GM12878 (cell line): Measurements from ENCODE around the gene EPOP. TPM values are rescaled to one million over a fixed set of nuclear protein-coding genes. Genes with fewer than 3 reads are reported as not detected.

Experiments used
- ATAC-seq: fragments of 200-7000 bp; cut with Tn5 transposase; 3 replicates; pipeline ENCODE4 v1.9.1; 2020; ENCODE audit warnings: mild to moderate bottlenecking, moderate library complexity
- Bru-seq: library from RNA; stranded (reverse); fragments of 400-500 nt; gene quantifications from one replicate; lab custom pipeline; 2021; lab: Mats Ljungman, UMichigan
- BruChase-seq, 2 experiments: library from RNA; stranded (reverse); fragments of 400-500 nt; gene quantifications; one replicate each; lab custom pipeline; 2021; lab: Mats Ljungman, UMichigan
- BruUV-seq: library from RNA; stranded (reverse); fragments of 400-500 nt; replicated peaks from 2 replicates; lab custom pipeline; 2021; lab: Mats Ljungman, UMichigan
- CTCF ChIA-PET: fragments of 300-600 bp; sonication (Branson Sonifier 250); formaldehyde crosslinking; extraction: SDS; loops from one replicate; lab custom pipeline; 2021; ENCODE audit warnings: inconsistent platforms; lab: Yijun Ruan, JAX
- POLR2A ChIA-PET: fragments of 350-600 bp; formaldehyde crosslinking; extraction: SDS; loops from one replicate; lab custom pipeline; 2021; ENCODE audit warnings: inconsistent platforms; lab: Charles Lee
- RAD21 ChIA-PET: fragments of 300-600 bp; sonication (Branson Sonifier 250); formaldehyde crosslinking; loops from one replicate; lab custom pipeline; 2023; ENCODE audit warnings: antibody characterized with exemption; ENCODE audit not compliant: unreplicated experiment; lab: Charles Lee
- SMC1A ChIA-PET: fragments of 300-600 bp; sonication (Branson Sonifier 250); formaldehyde crosslinking; loops from one replicate; lab custom pipeline; 2023; ENCODE audit not compliant: unreplicated experiment, uncharacterized antibody; lab: Charles Lee
- DNase-seq: peaks from one replicate; pipeline ENCODE4 v3.0.0-alpha.2; 2011; ENCODE audit warnings: low read depth, low spot score
- FAIRE-seq: peaks from 3 replicates; lab custom pipeline; 2011; peaks lifted over from hg19 to GRCh38; lab: Jason Lieb, UNC
- H2AFZ ChIP-seq: 2 replicates; pipeline ENCODE4 v1.6.0; 2011; ENCODE audit warnings: low read depth, low read length, control low read depth; ENCODE audit not compliant: control insufficient read depth
- H3K27ac ChIP-seq: 2 replicates; pipeline ENCODE4 v1.5.1; 2011; ENCODE audit warnings: control low read depth; ENCODE audit not compliant: control insufficient read depth, insufficient read depth
- H3K27me3 ChIP-seq, 2 experiments: replicated peaks in 1 of 2; 2 replicates each; pipeline versions ENCODE4 v1.6.0 to v1.6.1; 2011; ENCODE audit warnings: low read length in 1 of 2; ENCODE audit not compliant: control insufficient read depth in 2 of 2, insufficient read depth in 2 of 2
- H3K36me3 ChIP-seq, 2 experiments: 2 replicates each; pipeline ENCODE4 v1.5.1; 2011; ENCODE audit warnings: low read length in 1 of 2; ENCODE audit not compliant: control insufficient read depth in 2 of 2, insufficient read depth in 2 of 2
- H3K4me1 ChIP-seq: 2 replicates; pipeline ENCODE4 v1.6.1; 2011; ENCODE audit warnings: mild to moderate bottlenecking, low read length, moderate library complexity, mixed read lengths; ENCODE audit not compliant: control insufficient read depth, insufficient read depth
- H3K4me2 ChIP-seq: 2 replicates; pipeline ENCODE4 v1.6.0; 2011; ENCODE audit warnings: control low read depth; ENCODE audit not compliant: control insufficient read depth, insufficient read depth
- H3K4me3 ChIP-seq: fragments of 200-600 bp; sonication (generic); 2 replicates; pipeline ENCODE4 v1.5.1; 2016
- H3K79me2 ChIP-seq: 2 replicates; pipeline ENCODE4 v1.6.0; 2011; ENCODE audit warnings: low read length; ENCODE audit not compliant: control insufficient read depth, insufficient read depth
- H3K9ac ChIP-seq: 2 replicates; pipeline ENCODE4 v1.8.0; 2011; ENCODE audit warnings: low read length, control low read depth, mixed read lengths; ENCODE audit not compliant: control insufficient read depth, insufficient read depth
- H3K9me3 ChIP-seq: replicated peaks from 3 replicates; pipeline ENCODE4 v1.5.1; 2011; ENCODE audit warnings: mild to moderate bottlenecking, low read length; ENCODE audit not compliant: control insufficient read depth, insufficient read depth
- H4K20me1 ChIP-seq: 2 replicates; pipeline ENCODE4 v1.6.0; 2011; ENCODE audit not compliant: control insufficient read depth, insufficient read depth
- BHLHE40 ChIP-seq, 2 experiments: fragments of 450-650 bp in 1 of 2; IDR thresholded peaks; 2 replicates each; pipeline ENCODE4 v1.6.1; 2011 to 2017; ENCODE audit warnings: low read depth in 2 of 2, borderline replicate concordance in 1 of 2, improper control_type of control experiment in 1 of 2, low read length in 1 of 2, mild to moderate bottlenecking in 1 of 2
- ETV6 ChIP-seq, 2 experiments: fragments of 450-650 bp in 1 of 2; IDR thresholded peaks in 1 of 2; conservative IDR thresholded peaks in 1 of 2; 2 replicates each; pipeline ENCODE4 v1.6.1; 2014; ENCODE audit warnings: antibody characterized with exemption in 1 of 2, borderline replicate concordance in 1 of 2, low read depth in 1 of 2, mild to moderate bottlenecking in 1 of 2, moderate library complexity in 1 of 2
- MAX ChIP-seq: IDR thresholded peaks from 2 replicates; pipeline ENCODE4 v1.6.1; 2012; ENCODE audit warnings: low read depth, low read length, improper control_type of control experiment
- MXI1 ChIP-seq: fragments of 150-350 bp; IDR thresholded peaks from 2 replicates; pipeline ENCODE4 v1.6.1; 2011; ENCODE audit warnings: low read depth, mild to moderate bottlenecking, inconsistent platforms, low read length, improper control_type of control experiment
- NR2F1 ChIP-seq: fragments of 450-650 bp; conservative IDR thresholded peaks from 2 replicates; pipeline ENCODE4 v1.6.1; 2017; ENCODE audit warnings: mild to moderate bottlenecking
- NRF1 ChIP-seq: conservative IDR thresholded peaks from 2 replicates; pipeline ENCODE4 v1.6.1; 2011; ENCODE audit warnings: mild to moderate bottlenecking, low read depth, low read length, improper control_type of control experiment
- PKNOX1 ChIP-seq: fragments of 450-650 bp; IDR thresholded peaks from 2 replicates; pipeline ENCODE4 v1.6.1; 2016; ENCODE audit warnings: mild to moderate bottlenecking
- SMAD5 ChIP-seq: IDR thresholded peaks from 2 replicates; pipeline ENCODE4 v1.6.1; 2016; ENCODE audit warnings: antibody characterized with exemption, low read depth
- TCF7 ChIP-seq: IDR thresholded peaks from 2 replicates; pipeline ENCODE4 v1.6.1; 2014; ENCODE audit warnings: antibody characterized with exemption, borderline replicate concordance
- ZNF24 ChIP-seq: fragments of 450-650 bp; IDR thresholded peaks from 2 replicates; pipeline ENCODE4 v1.6.1; 2017; ENCODE audit warnings: antibody characterized with exemption, mild to moderate bottlenecking
- WGBS: methylation state at CpG from one replicate; pipeline ENCODE4 v1.1.6; 2016; ENCODE audit warnings: low lambda C conversion rate; ENCODE audit not compliant: insufficient replicate concordance, insufficient coverage; ENCODE audit errors: missing lambda C conversion rate; 5-methylcytosine and 5-hydroxymethylcytosine counted together
- in situ Hi-C: fragments of 300-500 bp; cut with MboI; formaldehyde crosslinking; loops from 9 replicates; pipeline ENCODE4 v1.14.3; 2018; ENCODE audit warnings: mixed read lengths
- intact Hi-C: fragments of 100-400 bp; cut with micrococcal nuclease; formaldehyde crosslinking; loops from one replicate; pipeline ENCODE4 v1.14.2; 2022; ENCODE audit not compliant: unreplicated experiment
- long read RNA-seq, 2 experiments: library from polyadenylated mRNA; unstranded; transcript quantifications; one replicate each; pipeline ENCODE4 v2.0.0, GENCODE V29; 2019 to 2020
- polyA minus RNA-seq, 3 experiments: library from RNA; depleted of rRNA, polyadenylated mRNA; stranded (reverse); fragments of >200 nt; gene quantifications; 2 replicates each; pipeline ENCODE4 v1.2.3, GENCODE V29; 2011
- polyA plus RNA-seq, 11 experiments: library from polyadenylated mRNA; depleted of rRNA in 4 of 11; unstranded in 6 of 11; stranded (reverse) in 5 of 11; fragments of >200 nt; fragmentation: Nextera tagmentation in 4 of 11; fragmentation: Illumina TruSeq in 1 of 11; extraction: Ambion mirVana in 4 of 11; extraction: Trizol in 1 of 11; gene quantifications; 1 replicate in 1 of 11; 2 replicates in 10 of 11; pipeline versions ENCODE4 v1.2.1 to v1.2.3, GENCODE V29; 2011 to 2016; ENCODE audit warnings: inconsistent platforms in 2 of 11, missing spikeins in 2 of 11, low read depth in 1 of 11
- total RNA-seq, 4 experiments: library from RNA; depleted of rRNA in 3 of 4; stranded (reverse); fragments of >200 nt in 3 of 4; fragmentation: Illumina TruSeq in 1 of 4; extraction: Trizol in 1 of 4; gene quantifications; 2 replicates each; pipeline versions ENCODE4 v1.2.1 to v1.2.3, GENCODE V29; 2013 to 2021

The EPOP gene
- total RNA-seq (2013; cell fraction: nucleolus; rRNA removed): 2.3 and 2.9 TPM in 2 replicates
- total RNA-seq (2014; rRNA removed) (4.8 and 5.0 TPM in 2 replicates), total RNA-seq (2014; rRNA removed; fragmentation: Illumina TruSeq; extraction: Trizol) (3.3 and 3.6 TPM in 2 replicates), total RNA-seq (2021) (9.0 and 9.7 TPM in 2 replicates), polyA plus RNA-seq (2011; rRNA removed) (7.7 and 8.2 TPM in 2 replicates), polyA plus RNA-seq (2014; fragmentation: Illumina TruSeq; extraction: Trizol) (3.9 and 4.0 TPM in 2 replicates), polyA plus RNA-seq (2014; fragmentation: Nextera tagmentation; extraction: Ambion mirVana) (1 to 10 TPM in 1 of 2 experiments, under 1 TPM in 1; 0.53 to 1.4 TPM), polyA plus RNA-seq (2014; rRNA removed) (5.9 and 6.3 TPM in 2 replicates), polyA plus RNA-seq (2016; fragmentation: Nextera tagmentation; extraction: Ambion mirVana) (1 to 10 TPM; 1.6 to 2.2 TPM), polyA minus RNA-seq (2011; rRNA and poly(A)+ RNA removed) (5.6 and 8.5 TPM in 2 replicates), Bru-seq, nascent RNA (percentile 51 among the genes with signal in this experiment), BruChase-seq, experiment 1, labeled RNA remaining after a 6-hour chase (percentile 64 among the genes with signal in this experiment), BruChase-seq, experiment 2, labeled RNA remaining after a 2-hour chase (percentile 74 among the genes with signal in this experiment)
- 1.6 TPM for polyA plus RNA-seq (2011; ENCODE audit: low read depth)
- 8.4 and 11.0 TPM in 2 replicates for polyA plus RNA-seq (2011; cell fraction: cytosol; rRNA removed)
- 6.4 and 8.4 TPM in 2 replicates for polyA plus RNA-seq (2011; cell fraction: nucleus; rRNA removed)
- 5.3 and 5.8 TPM in 2 replicates for polyA plus RNA-seq (2012)
- 5.2 and 7.2 TPM in 2 replicates for polyA minus RNA-seq (2011; cell fraction: cytosol; rRNA and poly(A)+ RNA removed)
- 3.0 and 4.8 TPM in 2 replicates for polyA minus RNA-seq (2011; cell fraction: nucleus; rRNA and poly(A)+ RNA removed)
- long read RNA-seq, experiment 1, partial matches to known transcripts: 0 of 2 reads
- long read RNA-seq, experiment 1, other reads (novel, unspliced or antisense): 0 of 2 reads
- long read RNA-seq, experiment 2, partial matches to known transcripts: 0 of 3 reads
- long read RNA-seq, experiment 2, other reads (novel, unspliced or antisense): 0 of 3 reads

DNA sequence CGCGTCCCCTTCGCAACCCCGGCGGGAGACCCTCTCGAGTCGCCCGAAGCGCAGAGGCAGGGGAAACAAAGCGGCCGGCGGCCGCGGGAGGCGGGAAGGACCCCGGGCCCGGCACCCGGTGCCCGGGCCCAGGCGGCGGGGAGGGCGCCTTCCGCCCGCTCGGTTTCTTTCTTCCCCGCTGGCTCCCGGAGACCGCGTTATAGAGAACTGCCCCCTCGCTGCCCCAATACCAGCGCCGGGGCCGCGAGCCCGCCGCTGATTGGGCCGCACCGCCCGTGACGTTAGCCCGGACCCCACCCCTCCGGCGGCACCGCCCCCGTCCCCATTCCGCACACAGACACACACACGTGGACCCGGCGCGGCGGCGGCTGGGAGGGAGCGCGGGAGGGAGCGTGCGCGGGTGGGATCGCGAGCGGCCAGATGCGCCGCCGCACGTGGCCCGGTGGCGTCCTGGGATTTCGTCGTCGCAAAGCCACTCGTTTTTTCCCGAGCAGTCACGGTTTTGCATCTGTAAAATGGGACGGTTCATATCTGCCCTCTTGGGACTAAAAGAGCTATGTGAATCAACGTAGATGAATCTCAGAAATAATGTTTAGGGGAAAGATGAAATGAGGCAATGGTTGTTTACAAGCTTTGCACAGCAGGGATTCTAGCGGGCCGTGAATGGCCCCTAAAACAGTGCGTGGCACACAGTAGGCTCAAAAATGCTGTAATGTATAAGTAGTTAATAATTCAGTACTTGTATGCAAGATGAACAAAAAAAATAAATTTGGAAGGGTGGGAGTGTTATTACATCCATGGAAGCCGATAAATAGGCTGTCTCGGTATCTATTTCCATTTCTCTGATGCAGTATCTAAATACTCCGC is at the start of gene EPOP:
TSS of gene EPOP (minus strand) at position 209 of the 867 bp plus-strand sequence. CDS start 462 bp downstream, outside the sequence.
- in situ Hi-C loops: loop anchor here (5.0 kb wide), 1 partner anchor 57 kb away; the partner anchor contains the start of gene CISD3
- no peak within 1 kb of the TSS for H3K27ac ChIP-seq
- no peak for TF ChIP-seq SMAD5
- TF ChIP-seq MXI1: peak; percentile 98
- TF ChIP-seq NRF1: 0 out of 2 replicates have a peak, but pooled peaks have one; percentile 7
- TF ChIP-seq PKNOX1: 0 out of 2 replicates have a peak, but pooled peaks have one; percentile 5
- peak; percentile 89 to 94 for TF ChIP-seq BHLHE40 (IDR thresholded peaks at IDR 0.05; ENCODE audit: borderline replicate concordance in 1 of 2, low read depth in 2 of 2, low read length in 1 of 2)
- no peak for TF ChIP-seq ETV6 (conservative IDR thresholded peaks at IDR 0.05 in 1 of 2, IDR thresholded peaks at IDR 0.05 in 1 of 2; ENCODE audit: borderline replicate concordance in 1 of 2, low read depth in 1 of 2)
- TF ChIP-seq ZNF24: no peak
- no peak for TF ChIP-seq TCF7
- peak; percentile 41; the same call in 1 of the 2 replicates for TF ChIP-seq NR2F1
- TF ChIP-seq MAX: peak; percentile 97

More for the DNA sequence above, at the start of gene EPOP:
- no TSS peak for BruUV-seq
- Histone ChIP-seq H3K27me3 (peaks cover 8 to 12% of the 10 kb centered on the region in 2 experiments; a peak in 2 of 4 replicates), H3K4me2 (peak within 1 kb of the TSS; percentile 98), H3K79me2 (peaks cover 2% of the 10 kb centered on the region; the same call in 1 of the 2 replicates), H2AFZ (peak within 1 kb of the TSS; percentile 52), H3K4me3 (peak within 1 kb of the TSS; percentile 84), H4K20me1 (peaks cover 4% of the 10 kb centered on the region; the same call in 1 of the 2 replicates), H3K9ac (peak within 1 kb of the TSS; percentile 65; the same call in 1 of the 2 replicates), H3K4me1 (peaks cover 34% of the 10 kb centered on the region), H3K9me3 (no peaks in the 10 kb centered on the region), H3K36me3 (no peaks in the 10 kb centered on the region)
- ChIA-PET RAD21 (interaction anchor here (0.9 to 4.1 kb wide), 7 partner anchors 24 to 193 kb away, joined by 3 to 66 read pairs (median 5); partner anchors contain the start of genes CISD3 and PSMB3), SMC1A (interaction anchor here (0.6 to 4.5 kb wide), 10 partner anchors 12 to 194 kb away, joined by 3 to 50 read pairs (median 4); partner anchors contain the start of genes LASP1, MLLT6 and PSMB3), POLR2A (interaction anchor here (0.6 to 3.3 kb wide), 5 partner anchors 17 to 77 kb away, joined by 3 to 19 read pairs (median 3); partner anchors contain the start of gene CISD3), CTCF (interaction anchor here (0.6 to 9.0 kb wide), 13 partner anchors 9 to 478 kb away, joined by 3 to 170 read pairs (median 8); partner anchors contain the start of genes CISD3 and MLLT6)
- intact Hi-C loops: loop anchor here (2.0 to 10.0 kb wide), 4 partner anchors 20 to 320 kb away; partner anchors contain the start of gene SOCS7
- WGBS: 6% methylated on average over 47 of the region's 80 CpGs
- DNase-seq (no peak), FAIRE-seq (no peak), ATAC-seq (peak; percentile 88)
